Keratinocyte (primary cell): ENCODE data around the gene NOG. TPM values are rescaled to one million over a fixed set of nuclear protein-coding genes. Genes with fewer than 3 reads are reported as not detected.

Source experiments
- DNase-seq: peaks from one replicate; pipeline ENCODE4 v3.0.0-alpha.2; 2011; ENCODE audit warnings: low read depth, missing footprints, low spot score
- FAIRE-seq: peaks from 2 replicates; lab custom pipeline; 2011; peaks lifted over from hg19 to GRCh38; lab: Jason Lieb, UNC
- H2AFZ ChIP-seq: 2 replicates; pipeline ENCODE4 v1.6.0; 2012; ENCODE audit warnings: low read length, control low read depth, inconsistent platforms; ENCODE audit not compliant: control insufficient read depth
- H3K27ac ChIP-seq: 2 replicates; pipeline ENCODE4 v1.5.1; 2011; ENCODE audit warnings: low read length; ENCODE audit not compliant: control insufficient read depth, insufficient read depth
- H3K27me3 ChIP-seq: 3 replicates; pipeline ENCODE4 v1.6.0; 2011; ENCODE audit warnings: low read length; ENCODE audit not compliant: control insufficient read depth, insufficient read depth; ENCODE audit errors: extremely low read depth
- H3K36me3 ChIP-seq, 2 experiments: 2 replicates in 1 of 2; 3 replicates in 1 of 2; pipeline ENCODE4 v1.5.1; 2011; ENCODE audit warnings: low read length in 2 of 2, mild to moderate bottlenecking in 1 of 2; ENCODE audit not compliant: control insufficient read depth in 2 of 2, insufficient read depth in 2 of 2; ENCODE audit errors: extremely low read depth in 1 of 2
- H3K4me1 ChIP-seq: 3 replicates; pipeline ENCODE4 v1.5.1; 2011; ENCODE audit warnings: low read length; ENCODE audit not compliant: control insufficient read depth, insufficient read depth; ENCODE audit errors: extremely low read depth
- H3K4me2 ChIP-seq: 3 replicates; pipeline ENCODE4 v1.6.0; 2011; ENCODE audit warnings: low read depth, low read length; ENCODE audit not compliant: control insufficient read depth, insufficient read depth; ENCODE audit errors: extremely low read depth
- H3K4me3 ChIP-seq, 3 experiments: fragments of 200-600 bp in 1 of 3; sonication (generic) in 1 of 3; 2 replicates in 2 of 3; 3 replicates in 1 of 3; pipeline ENCODE4 v1.5.1; 2011 to 2016; ENCODE audit warnings: low read length in 3 of 3, mild to moderate bottlenecking in 3 of 3, control low read depth in 2 of 3, inconsistent platforms in 1 of 3, low read depth in 1 of 3, mixed read lengths in 1 of 3, mixed run types in 1 of 3, moderate library complexity in 1 of 3; ENCODE audit not compliant: control insufficient read depth in 2 of 3, insufficient read depth in 2 of 3; ENCODE audit errors: extremely low read depth in 1 of 3
- H3K79me2 ChIP-seq: 2 replicates; pipeline ENCODE4 v1.6.0; 2012; ENCODE audit warnings: low read length; ENCODE audit not compliant: control insufficient read depth, insufficient read depth
- H3K9ac ChIP-seq: 3 replicates; pipeline ENCODE4 v1.6.0; 2011; ENCODE audit warnings: low read length; ENCODE audit not compliant: control insufficient read depth, insufficient read depth; ENCODE audit errors: extremely low read depth
- H3K9me1 ChIP-seq: 3 replicates; pipeline ENCODE4 v1.6.0; 2011; ENCODE audit warnings: low read length; ENCODE audit not compliant: control insufficient read depth, insufficient read depth; ENCODE audit errors: extremely low read depth
- H3K9me3 ChIP-seq: 2 replicates; pipeline ENCODE4 v1.5.1; 2012; ENCODE audit warnings: low read depth, low read length; ENCODE audit not compliant: control insufficient read depth
- H4K20me1 ChIP-seq: 3 replicates; pipeline ENCODE4 v1.6.0; 2011; ENCODE audit warnings: low read length; ENCODE audit not compliant: control insufficient read depth, insufficient read depth; ENCODE audit errors: extremely low read depth
- CTCF ChIP-seq, 3 experiments: IDR thresholded peaks in 1 of 3; conservative IDR thresholded peaks in 1 of 3; optimal IDR thresholded peaks in 1 of 3; 2 replicates in 2 of 3; 3 replicates in 1 of 3; pipeline versions ENCODE3 to v1.5.1; 2011; ENCODE audit warnings: low read length in 3 of 3, mild to moderate bottlenecking in 3 of 3, moderate library complexity in 2 of 3, control low read depth in 1 of 3, inconsistent platforms in 1 of 3; ENCODE audit not compliant: insufficient read depth in 2 of 3; ENCODE audit errors: extremely low read depth in 1 of 3
- EZH2 ChIP-seq: IDR thresholded peaks from one replicate; pipeline ENCODE4 v1.6.1; 2012; ENCODE audit warnings: inconsistent platforms, mild to moderate bottlenecking, low read length, moderate library complexity
- dilution Hi-C: fragments of 300-500 bp; cut with MboI; formaldehyde crosslinking; loops from one replicate; pipeline ENCODE4 v1.7.0; 2020; ENCODE audit warnings: low sequenced_read_pairs; ENCODE audit not compliant: extremely low pct_ligation_motif_present
- polyA plus RNA-seq, 5 experiments: library from polyadenylated mRNA; depleted of rRNA in 3 of 5; stranded (reverse) in 3 of 5; stranded (forward) in 1 of 5; unstranded in 1 of 5; fragments of >200 nt; gene quantifications; 1 replicate in 1 of 5; 2 replicates in 3 of 5; 3 replicates in 1 of 5; pipeline versions ENCODE4 v1.2.1 to v1.2.3, GENCODE V29; 2011 to 2012; ENCODE audit warnings: missing spikeins in 2 of 5, low read depth in 1 of 5, low replicate concordance in 1 of 5

NOG gene
- polyA plus RNA-seq, 1 donor (not counting 4 experiments of a cell fraction or from before 2014, with no cell fraction given): 0.68 TPM

GRCh38 chr17:56571456-56571855, 22.0 kb upstream of the NOG start:
- Histone ChIP-seq H4K20me1 (no peaks in the 10 kb centered on the region), H3K4me2 (no peak overlapping the region), H2AFZ (no peak overlapping the region), H3K4me1 (no peaks in the 10 kb centered on the region), H3K27ac (no peak overlapping the region), H3K4me3 (no peak overlapping the region), H3K79me2 (no peaks in the 10 kb centered on the region), H3K36me3 (no peaks in the 10 kb centered on the region), H3K9me1 (no peaks in the 10 kb centered on the region), H3K27me3 (peaks cover 3% of the 10 kb centered on the region), H3K9me3 (no peaks in the 10 kb centered on the region), H3K9ac (no peak overlapping the region)
- TF ChIP-seq CTCF (optimal IDR thresholded peaks at IDR 0.05 in 1 of 3, IDR thresholded peaks at IDR 0.05 in 1 of 3, conservative IDR thresholded peaks at IDR 0.05 in 1 of 3; ENCODE audit: extremely low read depth in 1 of 3, insufficient read depth in 2 of 3, low read length in 3 of 3): no peak
- no peak for TF ChIP-seq EZH2
- no peak for DNase-seq
- FAIRE-seq: no peak
- dilution Hi-C loops: no loop called here

- H3K79me2 ChIP-seq: no peaks in the 10 kb centered on the region
- no peak for TF ChIP-seq EZH2
- no peak for TF ChIP-seq CTCF (optimal IDR thresholded peaks at IDR 0.05 in 1 of 3, IDR thresholded peaks at IDR 0.05 in 1 of 3, conservative IDR thresholded peaks at IDR 0.05 in 1 of 3; ENCODE audit: extremely low read depth in 1 of 3, insufficient read depth in 2 of 3, low read length in 3 of 3)
- FAIRE-seq: no peak
- dilution Hi-C loops: no loop called here
- no peak overlapping the region for H3K4me3 ChIP-seq
- H3K4me2 ChIP-seq: no peak overlapping the region
- no peak overlapping the region for H3K27ac ChIP-seq
- H4K20me1 ChIP-seq: no peaks in the 10 kb centered on the region
- H3K4me1 ChIP-seq: no peaks in the 10 kb centered on the region
- H3K9me3 ChIP-seq: no peaks in the 10 kb centered on the region
- no peak overlapping the region for H2AFZ ChIP-seq
- no peaks in the 10 kb centered on the region for H3K9me1 ChIP-seq
- no peak overlapping the region for H3K9ac ChIP-seq
- no peak for DNase-seq
- H3K36me3 ChIP-seq: no peaks in the 10 kb centered on the region
- H3K27me3 ChIP-seq: peaks cover 8% of the 10 kb centered on the region
Measured at GRCh38 chr17:56577190-56577842, 16.2 kb upstream of the NOG start.
